SK-MEL-5 (cell line): Measurements from ENCODE around the gene SMNDC1. TPM values are rescaled to one million over a fixed set of nuclear protein-coding genes. Genes with fewer than 3 reads are reported as not detected.
A peak's percentile ranks its signal among the peaks of the same experiment; 100 is the strongest.

ENCODE experiments used
- DNase-seq: peaks from one replicate; pipeline ENCODE4 v3.0.0-alpha.2; 2016; ENCODE audit warnings: low read depth, low spot score
- in situ Hi-C: cut with HindIII; loops from 2 replicates; pipeline ENCODE4 v1.10.0; 2016; ENCODE audit warnings: low sequenced_read_pairs, high pct_unique_total_duplicates, low pct_unique_long_range_greater_than_20kb
- polyA plus RNA-seq, 2 experiments: library from polyadenylated mRNA; depleted of rRNA; stranded (reverse); fragments of >200 nt; gene quantifications; 2 replicates each; pipeline ENCODE4 v1.2.3, GENCODE V29; 2015
- total RNA-seq: library from RNA; depleted of rRNA; stranded (reverse); fragments of >200 nt; shearing (Covaris generic); gene quantifications from 2 replicates; pipeline ENCODE4 v1.2.3, GENCODE V29; 2014; rRNA removed

The SMNDC1 gene
- 6.6 and 8.0 TPM in 2 replicates for total RNA-seq
- polyA plus RNA-seq (2015; cell fraction: cytosol; rRNA removed), result 14.4 and 18.7 TPM in 2 replicates
- polyA plus RNA-seq (2015; cell fraction: nucleus; rRNA removed), result 22.3 and 34.9 TPM in 2 replicates

DNA sequence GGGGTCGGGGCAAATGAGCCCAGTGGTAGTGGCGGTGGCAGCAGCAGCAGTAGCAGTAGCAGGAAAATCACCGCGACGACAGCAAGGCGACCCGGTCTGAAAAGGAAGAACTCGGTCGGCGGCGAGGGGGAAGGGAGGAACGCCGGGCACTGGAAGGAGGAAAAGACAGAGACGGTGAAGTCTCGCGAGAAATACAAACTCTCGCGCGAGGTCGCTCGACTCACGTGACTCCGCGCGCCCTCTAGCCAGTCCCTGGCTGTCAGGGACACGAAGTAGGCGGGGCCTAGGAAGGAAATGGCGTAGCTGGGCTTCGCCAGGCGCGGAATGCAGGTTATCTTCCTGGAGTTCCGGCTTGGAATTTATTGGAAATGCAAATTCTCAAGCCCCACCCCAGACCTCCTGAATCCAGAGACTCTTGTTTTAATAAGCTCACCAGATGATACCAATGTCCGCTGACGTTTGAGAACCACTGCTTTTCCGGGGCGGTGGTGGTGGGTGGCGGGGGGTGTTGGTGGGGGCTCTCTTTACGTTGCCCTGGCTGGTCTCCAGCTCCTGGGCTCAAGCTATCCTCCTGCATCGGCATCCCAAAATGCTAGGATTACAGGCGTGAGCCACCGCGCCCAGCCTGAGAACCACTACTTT is at the start of gene SMNDC1:
TSS of gene SMNDC1 (minus strand) at position 141 of the 642 bp plus-strand sequence. CDS start 1,333 bp downstream, outside the sequence.
- in situ Hi-C loops, result no loop called here
- peak; percentile 98 for DNase-seq

DNA sequence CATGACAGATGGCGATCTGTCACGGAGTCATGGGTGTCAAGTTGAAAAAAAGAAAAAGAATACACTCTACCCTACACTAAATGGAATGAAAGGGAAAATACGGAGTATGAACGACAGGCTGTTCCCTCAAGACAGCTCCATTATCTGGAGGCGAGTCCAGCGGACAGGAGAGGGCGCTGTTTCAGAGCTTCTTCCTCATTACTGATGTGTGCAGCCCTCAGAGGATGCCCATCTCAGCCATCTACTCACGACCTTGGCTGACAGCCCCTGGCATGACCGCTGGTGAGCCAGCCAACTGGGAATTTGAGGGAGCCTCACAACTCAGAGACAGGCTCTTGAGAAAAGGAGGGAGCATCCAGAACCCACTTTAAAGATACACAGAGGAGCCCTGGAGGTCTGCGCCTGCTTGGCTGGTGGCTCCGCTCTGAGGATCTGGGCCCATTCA is 49.6 kb upstream of the SMNDC1 start:
- peak; percentile 81 for DNase-seq
- in situ Hi-C loops, result no loop called here

DNA sequence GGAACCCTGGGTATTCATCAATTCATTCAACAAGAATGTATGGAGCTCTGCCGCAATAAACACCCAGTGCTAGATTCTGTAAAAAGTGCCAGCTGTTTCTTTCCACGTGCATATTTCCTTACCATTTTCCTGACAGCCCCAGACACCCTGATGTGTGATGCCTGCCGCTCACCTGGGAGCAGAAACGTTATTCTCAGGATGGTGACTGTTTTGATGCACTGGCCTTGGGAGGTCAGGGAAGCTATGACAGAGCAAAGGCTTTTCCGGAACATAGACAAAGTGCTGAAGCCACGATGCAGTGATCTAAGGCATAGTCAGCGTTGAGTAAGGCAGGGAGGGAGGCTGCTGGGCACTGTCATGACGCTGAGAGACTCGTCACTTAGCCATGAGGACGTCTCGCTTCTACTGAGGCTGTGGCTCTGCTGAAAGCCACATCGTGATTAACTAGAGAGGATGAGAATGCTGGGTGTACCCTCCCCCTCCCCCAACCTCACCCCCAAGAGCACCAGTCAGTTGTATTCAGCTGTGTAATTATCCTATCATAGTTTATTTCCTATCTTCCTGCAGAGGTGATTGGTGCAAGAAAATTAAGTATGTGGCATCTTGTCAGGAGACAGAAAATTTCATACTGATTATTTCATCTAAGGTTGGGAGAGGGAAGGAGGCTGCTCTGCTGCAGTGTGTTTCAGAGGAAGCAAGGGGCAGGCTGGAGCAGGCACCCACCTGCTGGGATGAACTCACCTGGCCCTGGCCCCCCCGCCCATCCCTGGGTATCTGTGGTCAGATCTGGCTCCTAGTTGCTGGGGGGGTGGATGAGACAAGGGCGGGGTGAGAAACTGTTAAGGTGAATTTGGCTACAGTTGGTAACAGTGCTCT is 48.8 kb upstream of the SMNDC1 start:
- no peak for DNase-seq
- in situ Hi-C loops, result no loop called here

DNA sequence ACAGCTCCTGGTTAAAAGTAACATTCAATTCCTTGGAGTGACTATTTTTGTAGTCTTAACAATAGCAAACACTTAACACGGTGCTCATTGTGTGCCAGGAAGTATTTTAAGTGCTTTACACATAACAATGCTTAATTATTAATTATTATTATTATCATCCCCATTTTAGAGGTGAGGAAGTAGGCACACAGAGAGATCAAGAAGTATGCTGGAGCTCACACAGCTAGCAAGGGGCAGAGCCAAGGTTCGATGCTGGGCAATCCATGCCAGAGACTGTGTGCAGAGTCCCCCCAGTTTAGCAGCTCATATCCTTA is 48.2 kb upstream of the SMNDC1 start:
- in situ Hi-C loops, result no loop called here

DNA sequence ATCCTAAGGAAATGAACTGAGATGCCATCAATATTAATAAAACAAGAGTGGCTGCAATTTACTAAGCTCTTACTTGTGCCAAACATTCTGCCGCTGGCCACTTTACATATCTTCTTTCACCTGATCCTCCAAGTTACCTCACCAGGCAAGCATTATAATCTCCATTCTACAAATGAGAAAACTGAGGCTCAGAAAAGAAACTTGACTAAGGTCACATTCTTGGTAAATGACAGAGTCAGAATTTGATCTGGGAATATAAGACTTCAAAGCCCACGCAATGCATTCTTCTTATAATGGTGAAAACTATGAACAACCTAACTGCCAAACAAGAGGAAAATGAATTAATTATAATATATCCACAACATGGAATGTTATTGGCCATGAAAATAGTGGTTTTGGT is 46.1 kb upstream of the SMNDC1 start:
- no peak for DNase-seq
- in situ Hi-C loops, result no loop called here

More for the DNA sequence above, 48.2 kb upstream of the SMNDC1 start:
- DNase-seq, result no peak

DNA sequence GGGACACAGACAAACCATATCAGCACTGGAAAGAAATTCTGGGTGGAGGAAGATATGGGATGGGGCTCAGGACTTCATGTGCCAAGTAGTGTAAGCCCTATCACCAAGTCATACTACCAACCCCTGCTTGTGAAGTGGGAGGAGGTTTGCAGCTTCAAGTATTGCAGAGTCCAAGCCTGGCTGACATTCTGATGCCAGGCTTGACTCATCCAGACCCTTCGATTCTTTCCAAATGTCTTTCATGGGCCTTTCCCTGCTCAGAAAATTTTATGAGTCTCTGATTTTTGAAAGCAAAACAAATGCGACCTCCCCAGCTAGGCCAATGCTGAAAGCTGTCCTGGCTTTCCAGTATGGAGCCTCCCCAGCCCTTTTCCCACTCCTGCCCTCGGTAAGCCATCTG is 45.1 kb upstream of the SMNDC1 start:
- in situ Hi-C loops, result loop anchor here (25.0 kb wide), 1 partner anchor 187 kb away; no protein-coding TSS in a partner anchor

DNA sequence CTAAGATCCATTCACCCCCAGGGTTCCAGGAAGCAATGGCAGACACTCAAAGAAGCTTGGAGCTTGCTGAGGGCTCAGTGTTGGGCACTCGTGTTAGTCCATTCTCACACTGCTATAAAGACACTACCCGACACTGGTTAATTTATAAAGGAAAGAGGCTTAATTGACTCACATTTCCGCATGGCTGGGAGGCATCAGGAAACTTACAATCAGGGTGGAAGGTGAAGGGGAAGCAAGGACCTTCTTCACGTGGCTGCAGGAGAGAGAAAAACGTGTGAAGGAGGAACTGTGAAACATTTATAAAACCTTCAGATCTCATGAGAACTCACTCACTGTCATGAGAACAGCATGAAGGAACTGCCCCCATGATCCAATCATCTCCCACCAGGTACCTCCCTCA is 44.7 kb upstream of the SMNDC1 start:
- no peak for DNase-seq
- in situ Hi-C loops, result loop anchor here (25.0 kb wide), 1 partner anchor 188 kb away; no protein-coding TSS in a partner anchor

More for the DNA sequence above, 45.1 kb upstream of the SMNDC1 start:
- DNase-seq, result no peak

DNA sequence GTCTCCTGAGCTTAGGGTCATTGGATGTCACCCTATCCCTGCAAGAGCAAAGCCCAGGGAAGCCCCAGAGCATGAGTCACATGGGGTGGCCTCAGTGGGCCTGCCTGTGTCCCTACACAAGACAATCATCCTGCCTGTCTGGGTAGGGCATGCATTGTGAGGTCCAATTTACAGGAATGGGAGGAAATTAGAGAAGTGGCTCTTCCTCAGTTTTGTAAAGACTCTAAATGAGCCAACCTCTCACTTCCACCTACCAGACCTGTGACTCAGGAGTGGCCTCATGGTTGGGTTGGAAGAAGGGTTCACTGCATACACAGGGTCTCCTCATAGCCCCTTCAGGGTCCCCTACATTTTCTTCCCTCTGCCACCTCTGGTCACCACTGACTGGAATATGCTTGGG is 43.6 kb upstream of the SMNDC1 start:
- in situ Hi-C loops, result loop anchor here (25.0 kb wide), 1 partner anchor 189 kb away; no protein-coding TSS in a partner anchor
- no peak for DNase-seq

DNA sequence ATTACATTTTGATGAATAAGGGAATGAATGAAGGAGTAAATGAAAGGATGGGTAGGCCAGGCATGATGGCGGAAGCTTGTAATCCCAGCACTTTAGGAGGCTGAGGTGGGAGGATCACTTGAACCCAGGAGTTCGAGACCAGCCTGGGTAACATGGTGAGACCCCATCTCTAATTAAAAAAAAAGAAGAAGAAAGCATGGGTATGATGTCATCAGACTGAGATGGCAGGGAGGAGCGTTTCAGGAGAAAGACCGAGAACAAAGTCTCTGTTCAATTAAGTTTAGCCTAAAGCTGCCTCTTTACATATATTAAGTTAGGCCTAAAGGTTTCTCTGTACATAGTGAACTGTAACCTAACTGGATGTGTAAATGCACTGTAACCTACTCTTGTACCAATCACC is 42.2 kb upstream of the SMNDC1 start:
- in situ Hi-C loops, result loop anchor here (25.0 kb wide), 1 partner anchor 190 kb away; no protein-coding TSS in a partner anchor
- DNase-seq, result no peak

DNA sequence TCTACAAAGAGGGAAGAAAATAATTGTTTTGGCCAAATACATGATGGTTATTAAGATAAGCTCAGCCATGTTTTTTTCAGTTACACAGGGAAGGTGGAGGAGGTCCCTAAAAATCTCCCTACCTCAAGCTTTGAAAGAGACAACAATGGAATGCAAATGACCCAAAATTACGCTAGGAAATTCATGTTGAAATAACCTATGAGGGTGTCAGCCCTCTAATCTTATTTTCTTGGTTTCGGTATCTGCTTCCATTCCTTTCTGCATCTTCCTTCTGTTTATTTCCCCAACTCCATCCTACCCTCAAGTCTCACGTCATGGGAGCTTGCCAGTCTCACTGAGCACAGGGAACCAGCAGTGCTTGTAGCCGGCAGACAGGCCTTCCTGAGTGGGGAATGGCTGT is 40.6 kb upstream of the SMNDC1 start:
- in situ Hi-C loops, result loop anchor here (25.0 kb wide), 1 partner anchor 192 kb away; no protein-coding TSS in a partner anchor
- no peak for DNase-seq

DNA sequence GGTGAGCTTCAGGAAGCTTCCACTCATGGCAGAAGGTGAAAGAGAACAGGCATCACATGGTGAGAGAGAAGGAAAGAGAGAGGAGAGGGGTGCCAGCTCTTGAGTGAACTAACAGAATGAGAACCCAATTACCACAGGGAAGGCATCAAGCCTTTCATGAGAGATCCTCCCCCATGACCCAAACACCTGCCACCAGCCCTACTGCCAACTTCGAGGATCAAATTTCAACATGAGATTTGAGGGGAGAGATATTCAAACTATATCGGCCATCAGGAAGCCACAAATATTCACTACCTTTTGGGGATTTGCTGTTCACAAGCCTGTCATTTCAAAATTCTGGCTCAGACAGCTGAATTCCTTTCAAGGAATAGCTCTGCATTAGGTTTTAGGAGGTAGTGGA is 39.9 kb upstream of the SMNDC1 start:
- no peak for DNase-seq
- in situ Hi-C loops, result loop anchor here (25.0 kb wide), 1 partner anchor 193 kb away; no protein-coding TSS in a partner anchor

DNA sequence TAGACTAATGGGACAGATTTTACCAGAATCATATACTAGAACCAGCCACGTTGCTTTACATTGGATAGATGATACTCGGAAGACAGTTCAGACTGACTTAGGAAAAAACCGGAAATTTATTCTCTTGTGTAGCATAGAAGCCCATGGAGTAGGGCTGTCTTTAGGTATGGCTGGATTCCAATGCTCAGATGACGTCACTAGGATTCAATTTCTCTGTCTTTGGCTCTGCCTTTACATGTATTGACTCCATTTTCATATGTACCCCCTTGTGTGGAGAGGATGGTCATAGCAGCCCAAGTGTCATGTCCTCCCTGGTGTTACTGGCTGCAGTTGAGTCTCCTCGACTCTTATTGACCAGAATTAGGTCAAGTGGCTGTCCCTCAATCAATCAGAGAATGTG is 39.2 kb upstream of the SMNDC1 start:
- no peak for DNase-seq
- in situ Hi-C loops, result loop anchor here (25.0 kb wide), 1 partner anchor 193 kb away; no protein-coding TSS in a partner anchor

DNA sequence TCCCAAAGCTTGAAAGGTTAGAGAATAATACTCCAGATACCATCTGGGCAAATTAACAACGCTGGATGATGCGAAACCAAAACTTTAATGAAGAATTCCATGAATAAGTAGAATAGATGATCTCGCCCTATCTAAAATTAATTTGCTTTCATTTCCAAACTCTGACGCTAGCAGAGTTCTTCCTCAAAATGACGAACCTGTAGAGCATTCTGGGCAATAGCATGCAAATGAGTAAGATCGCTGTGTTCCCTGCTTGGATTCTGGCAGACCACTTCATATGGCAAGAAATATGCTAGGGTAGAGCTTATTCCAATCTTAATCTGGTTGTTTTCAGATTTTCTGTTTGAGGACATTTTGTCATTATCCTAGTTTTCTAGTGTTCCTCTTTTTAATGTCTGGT is 36.1 kb upstream of the SMNDC1 start:
- no peak for DNase-seq
- in situ Hi-C loops, result loop anchor here (25.0 kb wide), 1 partner anchor 196 kb away; no protein-coding TSS in a partner anchor

DNA sequence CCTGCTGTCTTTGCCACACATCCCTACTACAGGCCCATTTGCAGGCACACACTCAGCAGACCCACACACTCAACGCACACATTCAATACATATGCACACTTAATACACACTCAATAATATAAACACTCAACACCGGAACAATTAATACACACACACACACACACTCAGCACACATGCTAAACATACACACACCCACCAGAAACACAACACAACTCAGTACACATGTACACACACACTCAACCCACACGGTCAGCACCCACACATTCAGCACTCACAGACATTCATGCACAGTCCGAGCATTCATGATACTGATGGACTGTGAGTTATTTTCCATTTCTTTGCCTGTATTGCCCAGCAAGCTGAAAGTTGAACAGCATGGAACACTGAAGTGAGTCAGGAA is 35.4 kb upstream of the SMNDC1 start:
- in situ Hi-C loops, result loop anchor here (25.0 kb wide), 1 partner anchor 197 kb away; no protein-coding TSS in a partner anchor
- DNase-seq, result no peak

DNA sequence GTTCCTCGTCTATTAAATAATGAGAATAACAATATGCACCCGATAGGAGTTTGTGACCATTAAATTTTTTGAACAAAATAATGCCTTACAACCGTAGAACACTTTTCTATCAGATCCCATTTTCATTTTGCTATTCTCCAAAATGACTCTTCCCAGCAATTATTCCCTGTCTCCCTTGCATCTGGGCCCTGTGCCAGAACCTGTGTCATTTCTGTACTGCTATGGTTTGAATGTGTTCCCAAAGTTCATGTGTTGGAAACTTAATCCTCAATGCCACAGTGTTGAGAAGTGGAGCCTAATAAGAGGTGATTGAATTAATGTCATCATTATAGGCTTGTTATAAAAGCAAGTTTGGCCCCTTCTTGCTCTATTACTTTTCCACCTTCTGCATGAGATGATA is 33.2 kb upstream of the SMNDC1 start:
- DNase-seq, result no peak
- in situ Hi-C loops, result loop anchor here (25.0 kb wide), 1 partner anchor 199 kb away; no protein-coding TSS in a partner anchor

DNA sequence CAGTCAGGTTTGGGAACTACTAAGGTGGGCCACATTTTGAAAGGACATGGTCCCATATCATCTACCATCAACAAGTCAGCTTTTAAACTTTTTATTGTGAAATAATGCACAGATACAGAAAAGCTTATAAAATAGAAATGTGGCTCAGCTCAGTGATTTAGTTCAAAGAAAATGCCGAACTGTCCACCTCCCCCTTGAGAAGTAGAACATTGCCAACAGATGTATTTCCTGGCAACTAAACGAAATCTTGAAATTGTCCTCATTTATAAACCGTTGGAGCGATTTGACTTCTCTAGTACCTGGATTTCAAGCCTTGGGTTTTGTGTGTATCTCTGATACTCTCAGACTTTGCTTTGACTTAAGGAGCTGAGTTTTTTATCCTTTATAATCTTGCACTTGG is 32.7 kb upstream of the SMNDC1 start:
- in situ Hi-C loops, result loop anchor here (25.0 kb wide), 1 partner anchor 200 kb away; no protein-coding TSS in a partner anchor

DNA sequence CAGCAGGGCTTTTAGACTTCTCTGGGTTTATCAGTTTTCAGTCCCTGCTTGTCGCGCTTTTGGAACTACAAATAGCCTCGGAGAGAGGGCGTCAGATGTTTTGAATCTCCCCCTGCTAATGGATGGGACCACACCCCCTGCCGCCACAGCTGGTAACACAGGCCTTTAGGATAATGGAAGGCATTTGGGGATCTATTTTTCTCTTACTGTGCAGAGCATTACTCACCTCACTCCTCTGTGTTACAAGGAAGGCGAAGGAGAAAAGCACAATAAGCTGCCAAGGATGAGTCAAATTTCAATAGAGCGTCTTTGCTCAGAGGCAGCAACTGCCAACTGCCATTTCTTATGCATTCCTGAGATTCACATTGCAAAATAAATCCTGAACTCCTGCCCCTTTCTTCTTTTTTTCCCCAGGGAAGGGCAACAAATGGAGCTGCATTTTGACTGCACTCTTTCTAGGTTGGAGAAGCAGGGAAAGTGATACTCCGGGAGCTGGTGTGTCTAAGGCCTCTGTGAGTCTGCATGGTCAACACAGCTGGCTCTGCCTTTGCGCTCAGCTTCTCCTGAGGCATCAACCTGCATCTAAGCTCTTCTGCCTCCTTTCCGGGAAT is 31.5 kb upstream of the SMNDC1 start:
- in situ Hi-C loops, result loop anchor here (25.0 kb wide), 1 partner anchor 201 kb away; no protein-coding TSS in a partner anchor
- DNase-seq, result no peak

More for the DNA sequence above, 32.7 kb upstream of the SMNDC1 start:
- DNase-seq, result no peak
